HG03565 (cell line): ENCODE data around the gene TRPV4.
"Not testable (repeated sequence)": the region's sequence is repeated elsewhere in the genome, so short reads cannot be mapped to it uniquely, and the experiment has no call there.

Experiments
- ATAC-seq: cut with Tn5 transposase; IDR thresholded peaks from one replicate; pipeline ENCODE4 v1.9.1; 2021; ENCODE audit warnings: mild to moderate bottlenecking, moderate library complexity; ENCODE audit not compliant: unreplicated experiment

The TRPV4 gene

GRCh38 chr12:109861689-109862314 lies 28.6 kb upstream of the TRPV4 start:
- no peak for ATAC-seq

GRCh38 chr12:109860977-109861376 lies 27.8 kb upstream of the TRPV4 start:
- no peak for ATAC-seq

DNA sequence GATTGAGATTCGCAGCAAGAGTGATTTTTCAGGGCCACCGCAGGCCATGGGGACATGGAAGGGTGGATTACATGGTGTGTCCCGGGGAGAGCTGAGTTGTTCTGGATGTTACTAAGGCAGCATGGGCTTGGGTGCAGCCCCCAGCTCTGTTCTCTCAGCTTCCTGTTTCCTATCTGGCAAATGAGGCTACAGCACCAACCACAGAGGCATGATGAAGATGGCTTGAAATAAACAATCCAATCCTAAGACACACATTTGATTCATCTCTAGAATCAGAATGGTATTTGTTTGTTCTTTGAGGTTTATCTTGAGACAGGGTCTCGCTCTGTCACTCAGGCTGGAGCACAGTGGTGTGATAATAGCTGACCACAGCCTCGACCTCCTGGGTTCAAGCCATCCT lies 25.6 kb upstream of the TRPV4 start:
- ATAC-seq, result no peak

- ATAC-seq, result no peak
Observed at GRCh38 chr12:109857715-109858114, 24.5 kb upstream of the TRPV4 start.

DNA sequence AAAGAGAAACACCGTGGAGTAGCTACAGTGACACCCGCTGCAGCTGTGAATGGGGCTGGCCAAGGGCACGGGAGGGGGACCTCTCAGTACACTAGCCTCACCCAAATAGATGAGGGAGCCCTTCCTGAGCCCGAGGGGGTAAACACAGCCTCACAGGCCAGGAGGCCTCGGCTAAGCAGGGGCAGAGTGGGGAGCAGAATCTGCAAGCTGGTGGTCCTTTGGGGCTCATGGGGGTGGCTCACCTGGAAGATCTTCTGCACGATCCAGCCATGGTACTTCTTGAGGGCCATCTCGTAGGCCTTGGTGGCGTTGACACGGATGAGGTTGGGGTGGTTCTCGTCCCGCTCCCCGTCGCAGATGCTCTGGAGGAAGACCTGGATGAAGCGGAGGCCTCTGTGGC lies 22.2 kb upstream of the TRPV4 start:
- ATAC-seq, result no peak

- not testable (repeated sequence) for ATAC-seq
Observed at GRCh38 chr12:109850518-109850917, 17.3 kb upstream of the TRPV4 start.

DNA sequence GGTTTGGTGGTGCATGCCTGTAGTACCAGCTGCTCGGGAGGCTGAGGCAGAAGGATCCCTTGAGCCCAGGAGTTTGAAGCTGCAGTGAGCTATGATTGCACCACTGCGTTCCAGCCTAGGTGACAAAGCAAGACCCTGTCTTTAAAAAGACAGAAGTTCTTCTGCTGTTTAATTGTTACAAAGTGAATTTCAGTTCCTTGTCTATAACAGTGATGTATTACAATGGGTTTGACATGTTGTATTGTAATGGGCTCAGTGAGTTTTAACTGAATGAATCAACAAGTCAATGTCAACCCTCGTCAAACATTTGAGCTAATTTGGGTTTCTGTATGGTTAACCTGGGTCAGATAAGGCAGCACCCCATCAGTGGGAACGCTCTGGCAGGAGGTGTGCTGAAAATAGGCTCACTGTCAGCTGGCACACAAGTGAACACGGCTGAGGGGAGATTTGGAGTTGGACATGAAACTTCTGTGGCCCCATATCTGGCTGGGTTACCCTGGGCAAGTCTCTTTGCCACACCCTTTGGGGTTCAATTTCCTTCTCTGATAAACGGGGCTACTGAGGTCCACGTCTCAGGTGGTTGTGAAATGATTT lies 14.0 kb upstream of the TRPV4 start:
- ATAC-seq, result no peak

GRCh38 chr12:109845824-109846205 lies 12.6 kb upstream of the TRPV4 start:
- no peak for ATAC-seq

DNA sequence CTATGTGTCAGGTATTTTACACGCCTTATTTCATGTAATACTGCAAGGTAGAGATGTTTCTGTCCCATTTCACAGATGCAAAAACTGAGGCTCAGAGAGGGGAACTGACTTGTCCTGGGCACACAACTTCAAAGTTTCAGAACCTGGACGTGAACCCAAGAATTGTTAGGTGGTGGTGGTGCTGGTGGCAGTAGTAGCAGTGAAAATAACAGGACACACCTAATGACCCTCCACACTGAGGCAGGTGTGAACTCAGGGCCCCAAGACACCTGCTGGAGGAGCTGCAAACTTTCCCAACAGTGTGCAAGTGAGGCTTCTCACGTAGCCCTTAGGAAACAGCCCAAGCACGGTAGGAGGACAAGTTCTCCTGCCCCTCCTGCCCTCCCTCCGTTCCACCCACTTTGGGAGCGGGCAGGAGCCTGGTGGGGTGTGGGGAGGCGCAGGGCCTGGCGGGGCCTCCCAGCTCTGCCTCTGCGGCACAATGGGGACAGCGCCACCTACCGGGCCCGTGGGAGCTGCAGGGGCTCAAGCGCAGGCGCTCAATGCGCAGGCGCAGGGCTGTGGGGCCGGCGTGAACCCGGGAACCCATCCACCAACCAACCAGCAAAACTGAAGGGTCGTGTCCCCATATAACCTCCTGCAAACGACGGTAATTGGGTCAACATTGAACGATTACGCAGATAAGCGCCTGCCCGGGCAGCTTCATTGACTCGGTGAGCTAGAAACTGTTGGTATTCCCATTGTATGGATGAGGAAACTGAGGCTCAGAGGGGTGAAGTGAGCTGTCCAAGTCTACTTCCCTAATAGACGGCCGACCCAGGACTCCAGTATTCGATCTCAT lies 12.0 kb upstream of the TRPV4 start:
- ATAC-seq, result peak; percentile 49

- no peak for ATAC-seq
Observed at GRCh38 chr12:109844091-109844490, 10.9 kb upstream of the TRPV4 start.

GRCh38 chr12:109842021-109842420 lies 8.8 kb upstream of the TRPV4 start:
- ATAC-seq, result no peak

DNA sequence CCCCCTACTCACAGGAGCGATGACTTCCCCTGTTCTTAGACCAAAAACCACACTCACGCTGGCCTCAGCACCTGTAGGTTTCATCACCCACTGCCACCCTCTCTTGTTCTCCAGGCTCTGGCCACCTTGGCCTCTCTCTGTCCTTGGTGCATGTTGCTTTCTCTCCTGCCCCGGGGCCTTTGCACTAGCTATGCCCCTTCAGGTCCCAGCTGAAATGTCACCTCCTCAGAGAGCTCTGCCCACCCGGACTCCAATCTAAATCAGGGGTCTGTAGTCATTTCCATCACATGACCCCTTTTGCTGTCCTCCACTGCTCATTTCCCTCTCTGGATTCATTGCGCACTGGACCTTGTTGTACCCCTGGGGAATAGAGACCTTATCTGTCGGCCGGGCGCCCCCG lies 8.2 kb upstream of the TRPV4 start:
- ATAC-seq, result no peak

DNA sequence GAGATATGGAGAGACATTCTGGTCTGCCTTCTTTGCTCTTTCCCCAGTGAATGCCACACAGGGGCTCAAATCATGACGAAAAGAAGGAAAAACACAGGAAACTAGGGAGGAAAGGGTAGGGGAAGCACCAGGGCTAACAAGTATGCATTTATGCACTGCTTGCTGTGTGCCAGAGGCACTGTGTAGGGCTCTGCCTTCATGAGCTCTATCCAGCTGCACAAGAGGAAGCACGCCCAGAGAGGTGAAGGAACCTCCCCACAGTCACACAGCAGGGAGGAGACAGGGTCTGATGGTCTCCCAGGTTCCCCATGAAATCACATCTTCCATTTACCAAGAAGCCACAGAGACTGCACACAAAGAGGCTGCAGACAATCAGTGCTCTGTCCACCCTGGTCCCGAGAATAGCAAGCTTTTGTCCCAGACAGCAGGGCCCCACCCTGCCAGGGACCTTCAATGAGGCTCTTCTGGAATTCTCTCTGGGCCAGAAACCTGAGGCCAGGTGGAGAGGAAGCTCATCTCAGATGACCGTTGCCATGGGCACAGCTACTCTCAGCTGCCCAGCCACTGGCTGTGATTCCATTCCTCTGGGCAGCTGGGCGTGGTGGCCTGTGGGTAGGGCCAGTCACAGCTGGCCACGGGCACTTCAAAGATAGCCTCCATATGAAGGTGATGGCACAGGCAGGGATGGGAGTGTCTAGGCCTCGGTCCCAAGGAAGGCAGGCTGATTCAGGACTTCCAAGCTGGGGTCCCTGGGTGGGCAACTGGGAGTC lies 7.3 kb upstream of the TRPV4 start:
- ATAC-seq, result no peak

DNA sequence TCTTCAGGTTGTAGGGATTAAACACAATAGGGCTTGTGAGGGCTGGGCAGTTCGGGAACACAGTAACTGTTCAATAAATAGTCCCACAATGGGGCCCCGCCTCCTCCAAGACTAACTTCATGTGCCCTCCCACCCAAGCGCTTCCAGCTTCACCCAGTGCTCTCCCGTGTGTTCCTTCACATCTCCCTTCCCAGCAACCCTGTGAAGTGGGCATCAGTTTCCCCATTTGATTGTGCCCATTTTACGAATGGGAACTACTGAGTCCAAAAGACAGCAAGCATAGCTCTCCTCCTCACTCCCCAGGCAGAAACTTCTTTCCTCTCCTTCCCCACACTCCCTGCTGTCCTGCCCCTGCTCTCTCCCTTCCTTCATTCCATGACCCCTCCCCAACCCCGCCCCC lies 6.2 kb upstream of the TRPV4 start:
- no peak for ATAC-seq

DNA sequence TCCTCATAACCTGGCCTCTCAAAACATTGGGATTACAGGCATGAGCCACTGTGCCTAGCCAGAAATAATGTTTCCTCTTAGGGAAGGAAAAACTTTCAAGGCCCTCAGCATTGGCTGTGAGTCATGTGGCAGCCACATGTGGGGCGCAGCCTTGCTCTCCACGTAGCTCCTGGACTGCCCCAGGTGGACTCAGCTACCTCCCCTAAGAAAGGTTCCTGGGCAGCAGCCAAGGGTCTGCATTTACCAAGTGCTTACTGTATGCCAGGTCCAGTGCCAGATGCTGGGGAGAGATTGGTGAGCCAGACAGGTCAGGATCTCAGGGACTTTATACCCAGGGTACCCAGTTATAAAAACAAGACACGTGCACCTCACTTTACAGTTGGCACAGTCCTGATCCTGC lies 3.7 kb upstream of the TRPV4 start:
- ATAC-seq, result no peak

DNA sequence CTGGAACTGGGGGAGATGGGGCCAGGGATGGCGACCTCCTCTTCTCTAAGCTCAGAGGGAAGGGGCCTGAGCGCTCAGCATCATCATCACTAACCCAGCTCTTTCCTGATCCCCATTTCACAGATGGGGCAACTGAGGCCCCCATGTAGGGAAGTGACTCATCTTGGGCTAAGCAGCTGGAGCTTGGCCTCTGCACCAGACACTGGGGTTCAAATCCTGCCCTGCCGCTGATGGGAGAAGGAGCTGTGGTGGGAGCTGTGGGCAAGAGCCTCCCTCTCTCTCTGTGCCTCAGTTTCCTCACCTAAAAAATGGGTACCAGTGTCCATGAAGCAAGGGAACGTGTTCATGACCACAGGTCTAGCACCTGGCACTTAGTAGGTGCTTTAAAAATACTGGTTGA lies 2.6 kb upstream of the TRPV4 start:
- no peak for ATAC-seq

DNA sequence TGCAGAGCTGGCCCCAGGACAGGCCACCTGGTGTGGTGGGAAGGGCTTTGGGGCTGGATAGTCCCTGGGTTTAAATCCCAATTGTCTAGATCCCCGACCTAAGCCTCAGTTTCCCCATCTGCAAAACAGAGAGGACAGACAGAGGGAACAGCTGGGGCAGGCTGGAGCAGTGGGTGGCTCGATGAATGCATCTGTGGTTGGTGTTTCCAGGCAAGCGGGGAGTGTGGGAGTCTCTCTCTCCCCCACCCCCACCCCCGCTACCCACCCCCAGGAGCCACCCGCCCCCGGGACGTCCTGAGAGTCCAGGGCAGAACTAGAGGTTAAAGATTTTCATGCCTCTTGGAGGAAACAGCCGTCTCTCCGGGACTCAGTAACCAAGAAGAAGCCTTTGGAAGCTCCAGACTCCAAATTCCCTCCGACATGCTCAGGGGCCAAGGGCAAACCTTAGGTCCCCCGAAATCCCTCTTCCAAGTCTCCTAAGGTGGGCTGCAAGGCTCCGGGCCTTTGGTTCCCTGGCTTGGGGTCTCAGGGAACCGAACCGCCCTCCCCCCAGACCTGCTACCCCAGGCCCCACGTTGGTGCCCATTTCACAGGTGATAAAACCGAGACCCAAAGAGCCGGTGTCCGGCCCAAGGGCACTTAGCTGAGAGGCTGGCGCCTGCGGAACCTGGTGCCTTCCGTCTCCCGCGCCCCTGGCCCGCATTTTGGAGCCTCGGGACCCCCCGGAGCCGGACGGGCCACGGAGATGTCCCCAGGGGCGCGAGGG lies 474 bp downstream of the TRPV4 start:
- ATAC-seq, result no peak

GRCh38 chr12:109831929-109832328 lies 1.3 kb downstream of the TRPV4 start:
- ATAC-seq, result no peak

- ATAC-seq, result no peak
Observed at GRCh38 chr12:109831365-109831764, 1.8 kb downstream of the TRPV4 start.

DNA sequence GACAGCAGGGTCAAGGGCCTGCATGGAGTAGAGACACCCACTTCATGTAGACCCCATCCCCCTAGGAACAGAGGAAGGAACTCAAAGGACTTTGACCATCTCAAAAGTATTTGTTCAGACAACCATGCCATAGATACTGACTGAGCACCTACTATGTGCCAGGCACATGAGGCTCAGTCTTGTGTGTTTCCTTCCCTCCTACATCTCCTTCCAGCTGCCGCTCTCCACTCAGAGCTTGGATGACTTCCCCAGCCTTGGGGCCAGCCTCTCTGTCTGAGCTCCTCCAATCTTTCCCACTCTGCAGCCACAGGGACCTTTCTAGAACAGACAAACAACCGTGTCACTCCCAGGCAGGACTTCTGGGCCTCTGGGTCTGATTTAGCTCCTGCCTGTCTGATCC lies 2.5 kb downstream of the TRPV4 start:
- no peak for ATAC-seq

DNA sequence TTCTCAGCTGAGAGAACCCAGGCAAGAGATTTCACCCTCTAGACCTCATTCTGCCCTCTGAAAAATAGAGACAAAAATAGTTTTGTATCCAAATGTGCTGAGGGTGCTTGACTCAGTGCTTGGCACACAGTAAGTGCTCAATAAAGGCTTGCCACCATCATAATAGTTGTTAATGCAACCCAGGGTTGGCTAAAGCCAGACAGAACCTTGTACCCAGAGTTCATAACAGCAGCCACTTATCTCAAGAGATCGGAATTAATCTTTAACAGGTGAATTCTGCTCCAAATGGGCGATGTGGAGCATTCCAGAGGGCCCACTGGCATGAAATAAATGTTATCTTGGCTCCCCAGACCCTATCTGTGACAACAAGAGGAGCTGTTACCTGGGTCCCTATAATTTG lies 2.9 kb downstream of the TRPV4 start:
- ATAC-seq, result no peak
